ENCODE measurements around the gene CLUH. TPM values are rescaled to one million over a fixed set of nuclear protein-coding genes. Genes with fewer than 3 reads are reported as not detected.

The CLUH gene
- total RNA-seq, 1 experiment from 2014 or later: 161 TPM

DNA sequence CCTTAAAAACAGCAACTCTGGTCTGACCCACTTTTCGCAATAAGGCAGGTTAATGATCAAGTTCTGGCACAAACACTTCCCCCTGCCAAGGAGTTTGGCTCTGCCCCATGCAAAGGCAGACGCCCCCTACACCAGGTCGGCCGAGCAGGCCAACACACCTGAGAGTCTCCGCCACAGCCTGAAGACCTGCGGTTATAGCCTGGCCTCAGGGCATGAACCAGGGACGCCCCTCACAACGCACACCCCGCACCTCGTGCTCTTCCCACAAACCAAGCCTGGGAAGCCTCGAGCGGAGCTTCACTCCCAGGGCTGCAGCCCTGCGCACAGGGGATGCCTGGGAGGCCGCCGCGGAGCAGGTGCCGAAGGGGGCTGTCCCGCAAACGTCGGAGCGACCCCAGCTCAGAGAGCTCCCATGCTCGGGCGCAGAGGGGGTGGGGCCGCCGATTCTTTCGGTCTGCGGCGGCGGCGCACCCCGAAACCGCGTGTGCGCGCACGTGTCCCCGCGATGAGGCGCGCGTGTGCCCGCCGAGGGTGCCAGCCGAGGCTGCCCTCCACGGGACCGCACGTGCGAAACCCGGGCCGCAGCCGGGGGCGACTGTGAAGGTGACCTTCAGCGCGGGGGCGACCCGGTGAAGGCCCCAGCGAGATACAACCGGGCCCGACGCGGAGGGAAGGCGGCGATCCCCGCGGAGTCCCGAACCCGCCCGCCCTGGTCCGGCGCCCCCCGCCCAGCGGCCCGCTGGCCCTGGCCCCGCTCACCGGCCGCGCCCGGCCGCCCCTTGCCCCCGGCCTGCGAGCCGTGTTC lies 559 bp downstream of the CLUH start:
- BruUV-seq (replicated peaks): no TSS peak
- DNase-seq: peak; percentile 67 to 71
- H3K4me1 Mint-ChIP-seq (ENCODE audit: low read depth, unreplicated experiment): peaks cover 24% of the 10 kb centered on the region
- H3K36me3 Mint-ChIP-seq (ENCODE audit: insufficient read depth, unreplicated experiment): peaks cover 23% of the 10 kb centered on the region
- H3K9me3 Mint-ChIP-seq (ENCODE audit: unreplicated experiment): no peaks in the 10 kb centered on the region
- no peaks in the 10 kb centered on the region for H3K27me3 Mint-ChIP-seq (ENCODE audit: insufficient read depth, unreplicated experiment)
- peak overlapping the region; percentile 98 for H3K4me3 Mint-ChIP-seq (ENCODE audit: unreplicated experiment)
- Histone ChIP-seq H3K27me3 (replicated peaks; ENCODE audit: control insufficient read depth, insufficient read depth, low read length) (no peaks in the 10 kb centered on the region), H3K4me3 (ENCODE audit: low read depth, low read length) (peak overlapping the region; percentile 95), H3K9me3 (no peaks in the 10 kb centered on the region), H3K4me1 (peaks cover 17% of the 10 kb centered on the region), H3K36me3 (ENCODE audit: control insufficient read depth, insufficient read depth, low read length) (0 out of 2 replicates have a peak, but pooled peaks cover 1% of the 10 kb centered on the region)
- ChIA-PET POLR2A (interaction anchor here (0.6 to 1.6 kb wide), 4 partner anchors 13 to 310 kb away, joined by 3 to 7 read pairs (median 3); no protein-coding TSS in a partner anchor), CTCF (interaction anchor here (0.6 kb wide), 1 partner anchor 342 kb away, joined by 3 read pairs; no protein-coding TSS in a partner anchor)
- intact Hi-C loops (cut with micrococcal nuclease; ENCODE audit: unreplicated experiment): loop anchor here (5.0 kb wide), 1 partner anchor 119 kb away; the partner anchor contains the start of gene PAFAH1B1
- H3K27ac Mint-ChIP-seq (ENCODE audit: unreplicated experiment): peak overlapping the region; percentile 97
- TF ChIP-seq, protein P1, sequence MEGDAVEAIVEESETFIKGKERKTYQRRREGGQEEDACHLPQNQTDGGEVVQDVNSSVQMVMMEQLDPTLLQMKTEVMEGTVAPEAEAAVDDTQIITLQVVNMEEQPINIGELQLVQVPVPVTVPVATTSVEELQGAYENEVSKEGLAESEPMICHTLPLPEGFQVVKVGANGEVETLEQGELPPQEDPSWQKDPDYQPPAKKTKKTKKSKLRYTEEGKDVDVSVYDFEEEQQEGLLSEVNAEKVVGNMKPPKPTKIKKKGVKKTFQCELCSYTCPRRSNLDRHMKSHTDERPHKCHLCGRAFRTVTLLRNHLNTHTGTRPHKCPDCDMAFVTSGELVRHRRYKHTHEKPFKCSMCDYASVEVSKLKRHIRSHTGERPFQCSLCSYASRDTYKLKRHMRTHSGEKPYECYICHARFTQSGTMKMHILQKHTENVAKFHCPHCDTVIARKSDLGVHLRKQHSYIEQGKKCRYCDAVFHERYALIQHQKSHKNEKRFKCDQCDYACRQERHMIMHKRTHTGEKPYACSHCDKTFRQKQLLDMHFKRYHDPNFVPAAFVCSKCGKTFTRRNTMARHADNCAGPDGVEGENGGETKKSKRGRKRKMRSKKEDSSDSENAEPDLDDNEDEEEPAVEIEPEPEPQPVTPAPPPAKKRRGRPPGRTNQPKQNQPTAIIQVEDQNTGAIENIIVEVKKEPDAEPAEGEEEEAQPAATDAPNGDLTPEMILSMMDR (IDR thresholded peaks at IDR 0.05; ENCODE audit: insufficient read depth in 1 of 2, low read depth in 1 of 2, low read length in 1 of 2, severe bottlenecking in 1 of 2, unreplicated experiment in 1 of 2): no peak

GRCh38 chr17:2710071-2710802 lies 1.3 kb downstream of the CLUH start:
- H3K9me3 ChIP-seq: no peaks in the 10 kb centered on the region
- POLR2A ChIA-PET: interaction anchor here (0.6 to 1.6 kb wide), 4 partner anchors 14 to 309 kb away, joined by 3 to 7 read pairs (median 3); no protein-coding TSS in a partner anchor
- intact Hi-C loops (cut with micrococcal nuclease; ENCODE audit: unreplicated experiment): loop anchor here (5.0 kb wide), 1 partner anchor 118 kb away; the partner anchor contains the start of gene PAFAH1B1
- H3K27me3 ChIP-seq (replicated peaks; ENCODE audit: control insufficient read depth, insufficient read depth, low read length): no peaks in the 10 kb centered on the region
- CTCF ChIA-PET: interaction anchor here (0.6 kb wide), 2 partner anchors 341 to 374 kb away, joined by 3 read pairs; partner anchors contain the start of gene TSR1
- no peak for DNase-seq
- Mint-ChIP-seq H3K36me3 (ENCODE audit: insufficient read depth, unreplicated experiment) (peaks cover 30% of the 10 kb centered on the region), H3K27me3 (ENCODE audit: insufficient read depth, unreplicated experiment) (no peaks in the 10 kb centered on the region), H3K4me3 (ENCODE audit: unreplicated experiment) (peak overlapping the region; percentile 98), H3K27ac (ENCODE audit: unreplicated experiment) (peak overlapping the region; percentile 97), H3K9me3 (ENCODE audit: unreplicated experiment) (no peaks in the 10 kb centered on the region), H3K4me1 (ENCODE audit: low read depth, unreplicated experiment) (peaks cover 24% of the 10 kb centered on the region)
- peaks cover 17% of the 10 kb centered on the region for H3K4me1 ChIP-seq
- TF ChIP-seq, protein P1 (IDR thresholded peaks at IDR 0.05; ENCODE audit: insufficient read depth in 1 of 2, low read depth in 1 of 2, low read length in 1 of 2, severe bottlenecking in 1 of 2, unreplicated experiment in 1 of 2): no peak
- H3K4me3 ChIP-seq (ENCODE audit: low read depth, low read length): peak overlapping the region; percentile 95
- BruUV-seq (replicated peaks): TSS peak; percentile 61
- 0 out of 2 replicates have a peak, but pooled peaks cover 1% of the 10 kb centered on the region for H3K36me3 ChIP-seq (ENCODE audit: control insufficient read depth, insufficient read depth, low read length)

- BruUV-seq (replicated peaks): no TSS peak
- Mint-ChIP-seq H3K9me3 (ENCODE audit: unreplicated experiment) (no peaks in the 10 kb centered on the region), H3K36me3 (ENCODE audit: insufficient read depth, unreplicated experiment) (peaks cover 41% of the 10 kb centered on the region), H3K27me3 (ENCODE audit: insufficient read depth, unreplicated experiment) (no peaks in the 10 kb centered on the region), H3K27ac (ENCODE audit: unreplicated experiment) (peak overlapping the region; percentile 97), H3K4me3 (ENCODE audit: unreplicated experiment) (peak overlapping the region; percentile 98), H3K4me1 (ENCODE audit: low read depth, unreplicated experiment) (peaks cover 24% of the 10 kb centered on the region)
- Histone ChIP-seq H3K9me3 (no peaks in the 10 kb centered on the region), H3K27me3 (replicated peaks; ENCODE audit: control insufficient read depth, insufficient read depth, low read length) (no peaks in the 10 kb centered on the region), H3K4me1 (peaks cover 17% of the 10 kb centered on the region), H3K36me3 (ENCODE audit: control insufficient read depth, insufficient read depth, low read length) (0 out of 2 replicates have a peak, but pooled peaks cover 1% of the 10 kb centered on the region), H3K4me3 (ENCODE audit: low read depth, low read length) (no peak overlapping the region)
- DNase-seq: peak in 1 of 2 experiments; percentile 55
- ChIA-PET POLR2A (no interaction called here), CTCF (no interaction called here)
- TF ChIP-seq, protein P1 (IDR thresholded peaks at IDR 0.05; ENCODE audit: insufficient read depth in 1 of 2, low read depth in 1 of 2, low read length in 1 of 2, severe bottlenecking in 1 of 2, unreplicated experiment in 1 of 2): no peak
- intact Hi-C loops (cut with micrococcal nuclease; ENCODE audit: unreplicated experiment): no loop called here
These were observed 2.3 kb downstream of the CLUH start for GRCh38 chr17:2709183-2709661.
